GM21360 (cell line): ENCODE measurements around the gene STOX1.
"Not testable (repeated sequence)": the region's sequence is repeated elsewhere in the genome, so short reads cannot be mapped to it uniquely, and the experiment has no call there.

Source experiments
- ATAC-seq: cut with Tn5 transposase; IDR thresholded peaks from one replicate; pipeline ENCODE4 v1.9.1; 2021; ENCODE audit warnings: mild to moderate bottlenecking, moderate library complexity; ENCODE audit not compliant: unreplicated experiment

STOX1 gene

GRCh38 chr10:68829521-68829920 is 2.2 kb downstream of the STOX1 start:
- no peak for ATAC-seq

- no peak for ATAC-seq
These were observed 2.6 kb downstream of the STOX1 start for GRCh38 chr10:68829952-68830351.

GRCh38 chr10:68831961-68832455 is 4.7 kb downstream of the STOX1 start:
- ATAC-seq, result no peak

- ATAC-seq, result no peak
These were observed 5.3 kb downstream of the STOX1 start for GRCh38 chr10:68832601-68833000.

GRCh38 chr10:68837626-68838322 is 10.4 kb downstream of the STOX1 start:
- no peak for ATAC-seq

- ATAC-seq, result not testable (repeated sequence)
These were observed 13.3 kb downstream of the STOX1 start for GRCh38 chr10:68840650-68841049.

GRCh38 chr10:68848281-68848680 is 20.9 kb downstream of the STOX1 start:
- no peak for ATAC-seq

- ATAC-seq, result no peak
These were observed 21.5 kb downstream of the STOX1 start for GRCh38 chr10:68848806-68849205.

GRCh38 chr10:68856352-68856751 is 29.0 kb downstream of the STOX1 start:
- ATAC-seq, result no peak

- no peak for ATAC-seq
These were observed 29.7 kb downstream of the STOX1 start for GRCh38 chr10:68857005-68857404.

- no peak for ATAC-seq
These were observed 33.9 kb downstream of the STOX1 start for GRCh38 chr10:68861253-68861652.

- ATAC-seq, result no peak
These were observed 37.3 kb downstream of the STOX1 start for GRCh38 chr10:68864611-68865010.

GRCh38 chr10:68868173-68868572 is 40.8 kb downstream of the STOX1 start:
- not testable (repeated sequence) for ATAC-seq

- no peak for ATAC-seq
These were observed 42.3 kb downstream of the STOX1 start for GRCh38 chr10:68869623-68870022.

- no peak for ATAC-seq
These were observed 42.7 kb downstream of the STOX1 start for GRCh38 chr10:68870061-68870460.

GRCh38 chr10:68870545-68871104 is 43.3 kb downstream of the STOX1 start:
- no peak for ATAC-seq

GRCh38 chr10:68871105-68871711 is 43.9 kb downstream of the STOX1 start:
- ATAC-seq, result no peak

GRCh38 chr10:68871731-68872342 is 44.5 kb downstream of the STOX1 start:
- ATAC-seq, result no peak

- ATAC-seq, result no peak
These were observed 49.2 kb downstream of the STOX1 start for GRCh38 chr10:68876246-68877138.

- no peak for ATAC-seq
These were observed 50.3 kb downstream of the STOX1 start for GRCh38 chr10:68877482-68878110.
